PC-3 (cell line): ENCODE results near the gene NAGS. TPM values are rescaled to one million over a fixed set of nuclear protein-coding genes. Genes with fewer than 3 reads are reported as not detected.
A peak's percentile ranks its signal among the peaks of the same experiment; 100 is the strongest.

Experiments
- ATAC-seq: fragments of 200-7000 bp; cut with Tn5 transposase; 2 replicates; pipeline ENCODE4 v1.9.1; 2020; ENCODE audit warnings: mild to moderate bottlenecking, moderate library complexity
- Bru-seq: library from RNA; stranded (reverse); fragments of 400-500 nt; gene quantifications from one replicate; lab custom pipeline; 2021; lab: Mats Ljungman, UMichigan
- BruChase-seq, 2 experiments: library from RNA; stranded (reverse); fragments of 400-500 nt; gene quantifications; one replicate each; lab custom pipeline; 2021; lab: Mats Ljungman, UMichigan
- BruUV-seq: library from RNA; stranded (reverse); fragments of 400-500 nt; replicated peaks from 2 replicates; lab custom pipeline; 2021; lab: Mats Ljungman, UMichigan
- CTCF ChIA-PET: fragments of 300-600 bp; sonication (Branson Sonifier 250); formaldehyde crosslinking; loops from one replicate; lab custom pipeline; 2022; ENCODE audit warnings: antibody characterized with exemption; lab: Charles Lee
- POLR2A ChIA-PET: fragments of 300-600 bp; sonication (Branson Sonifier 250); formaldehyde crosslinking; loops from one replicate; lab custom pipeline; 2022; ENCODE audit warnings: antibody characterized with exemption; ENCODE audit not compliant: unreplicated experiment; lab: Charles Lee
- DNase-seq: peaks from one replicate; pipeline ENCODE4 v3.0.0-alpha.2; 2015
- H2AFZ ChIP-seq: fragments of 300-600 bp; sonication (generic); 2 replicates; pipeline ENCODE4 v1.6.0; 2016; ENCODE audit warnings: antibody characterized with exemption, low read length
- H3F3A ChIP-seq: fragments of 300-600 bp; sonication (generic); one replicate; pipeline ENCODE4 v1.6.0; 2017; ENCODE audit warnings: antibody characterized with exemption, low read length, control low read depth, mild to moderate bottlenecking; ENCODE audit not compliant: unreplicated experiment
- H3K27ac ChIP-seq: fragments of 300-600 bp; sonication (generic); 2 replicates; pipeline ENCODE4 v1.5.1; 2016; ENCODE audit warnings: mild to moderate bottlenecking, low read length
- H3K27me3 ChIP-seq: fragments of 300-600 bp; sonication (generic); 2 replicates; pipeline ENCODE4 v1.6.1; 2016; ENCODE audit warnings: low read length, mixed read lengths
- H3K36me3 ChIP-seq: fragments of 300-600 bp; sonication (generic); 2 replicates; pipeline ENCODE4 v1.6.1; 2016; ENCODE audit warnings: low read depth, mixed run types, low read length, mixed read lengths
- H3K4me1 ChIP-seq: fragments of 300-600 bp; sonication (generic); 2 replicates; pipeline ENCODE4 v1.5.1; 2016; ENCODE audit warnings: low read length; ENCODE audit not compliant: insufficient read depth
- H3K4me2 ChIP-seq: fragments of 300-600 bp; sonication (generic); 2 replicates; pipeline ENCODE4 v1.6.0; 2016; ENCODE audit warnings: low read length
- H3K4me3 ChIP-seq: fragments of 300-600 bp; sonication (generic); 2 replicates; pipeline ENCODE4 v1.5.1; 2016; ENCODE audit warnings: mild to moderate bottlenecking, low read length, mixed read lengths
- H3K79me2 ChIP-seq: fragments of 300-600 bp; sonication (generic); 2 replicates; pipeline ENCODE4 v1.6.1; 2017; ENCODE audit warnings: low read length, mixed read lengths
- H3K9ac ChIP-seq: fragments of 300-600 bp; sonication (generic); 2 replicates; pipeline ENCODE4 v1.6.0; 2016; ENCODE audit warnings: mild to moderate bottlenecking, low read length
- H3K9me2 ChIP-seq: fragments of 300-600 bp; sonication (generic); replicated peaks from 2 replicates; pipeline ENCODE4 v1.6.1; 2016; ENCODE audit warnings: mixed run types, low read length, mixed read lengths
- H3K9me3 ChIP-seq: fragments of 300-600 bp; sonication (generic); 2 replicates; pipeline ENCODE4 v1.6.1; 2016; ENCODE audit warnings: low read length, mixed read lengths
- H4K20me1 ChIP-seq: fragments of 300-600 bp; sonication (generic); 2 replicates; pipeline ENCODE4 v1.6.1; 2016; ENCODE audit warnings: low read length, mixed read lengths
- CTCF ChIP-seq: fragments of 300-600 bp; sonication (generic); conservative IDR thresholded peaks from 2 replicates; pipeline ENCODE4 v1.5.1; 2017; ENCODE audit warnings: antibody characterized with exemption, low read depth, mild to moderate bottlenecking, low read length
- EZH2 ChIP-seq: fragments of 300-600 bp; sonication (generic); IDR thresholded peaks from one replicate; pipeline ENCODE4 v1.6.1; 2017; ENCODE audit warnings: antibody characterized with exemption, mild to moderate bottlenecking, low read length; ENCODE audit not compliant: unreplicated experiment
- EZH2phosphoT487 ChIP-seq: fragments of 300-600 bp; sonication (generic); IDR thresholded peaks from 2 replicates; pipeline ENCODE4 v1.6.1; 2018; ENCODE audit warnings: mild to moderate bottlenecking, antibody characterized with exemption, low read length, borderline replicate concordance
- intact Hi-C: fragments of 100-400 bp; cut with micrococcal nuclease; formaldehyde crosslinking; loops from 2 replicates; pipeline ENCODE4 v1.9.0; 2023
- long read RNA-seq: library from polyadenylated mRNA; unstranded; transcript quantifications from one replicate; pipeline ENCODE4 v2.0.0, GENCODE V29; 2021; ENCODE audit not compliant: unreplicated experiment
- total RNA-seq: library from RNA; depleted of rRNA; stranded (reverse); fragments of >200 nt; gene quantifications from 2 replicates; pipeline ENCODE4 v1.2.3, GENCODE V29; 2014; rRNA removed

Gene NAGS, protein sequence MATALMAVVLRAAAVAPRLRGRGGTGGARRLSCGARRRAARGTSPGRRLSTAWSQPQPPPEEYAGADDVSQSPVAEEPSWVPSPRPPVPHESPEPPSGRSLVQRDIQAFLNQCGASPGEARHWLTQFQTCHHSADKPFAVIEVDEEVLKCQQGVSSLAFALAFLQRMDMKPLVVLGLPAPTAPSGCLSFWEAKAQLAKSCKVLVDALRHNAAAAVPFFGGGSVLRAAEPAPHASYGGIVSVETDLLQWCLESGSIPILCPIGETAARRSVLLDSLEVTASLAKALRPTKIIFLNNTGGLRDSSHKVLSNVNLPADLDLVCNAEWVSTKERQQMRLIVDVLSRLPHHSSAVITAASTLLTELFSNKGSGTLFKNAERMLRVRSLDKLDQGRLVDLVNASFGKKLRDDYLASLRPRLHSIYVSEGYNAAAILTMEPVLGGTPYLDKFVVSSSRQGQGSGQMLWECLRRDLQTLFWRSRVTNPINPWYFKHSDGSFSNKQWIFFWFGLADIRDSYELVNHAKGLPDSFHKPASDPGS
- total RNA-seq (13.5 and 14.3 TPM in 2 replicates), Bru-seq, nascent RNA (percentile 56 among the genes with signal in this experiment), BruChase-seq, experiment 1, labeled RNA remaining after a 6-hour chase (percentile 56 among the genes with signal in this experiment), BruChase-seq, experiment 2, labeled RNA remaining after a 2-hour chase (percentile 62 among the genes with signal in this experiment)
- long read RNA-seq, partial matches to known transcripts = 11 of 28 reads
- long read RNA-seq, other reads (novel, unspliced or antisense) = 13 of 28 reads

DNA sequence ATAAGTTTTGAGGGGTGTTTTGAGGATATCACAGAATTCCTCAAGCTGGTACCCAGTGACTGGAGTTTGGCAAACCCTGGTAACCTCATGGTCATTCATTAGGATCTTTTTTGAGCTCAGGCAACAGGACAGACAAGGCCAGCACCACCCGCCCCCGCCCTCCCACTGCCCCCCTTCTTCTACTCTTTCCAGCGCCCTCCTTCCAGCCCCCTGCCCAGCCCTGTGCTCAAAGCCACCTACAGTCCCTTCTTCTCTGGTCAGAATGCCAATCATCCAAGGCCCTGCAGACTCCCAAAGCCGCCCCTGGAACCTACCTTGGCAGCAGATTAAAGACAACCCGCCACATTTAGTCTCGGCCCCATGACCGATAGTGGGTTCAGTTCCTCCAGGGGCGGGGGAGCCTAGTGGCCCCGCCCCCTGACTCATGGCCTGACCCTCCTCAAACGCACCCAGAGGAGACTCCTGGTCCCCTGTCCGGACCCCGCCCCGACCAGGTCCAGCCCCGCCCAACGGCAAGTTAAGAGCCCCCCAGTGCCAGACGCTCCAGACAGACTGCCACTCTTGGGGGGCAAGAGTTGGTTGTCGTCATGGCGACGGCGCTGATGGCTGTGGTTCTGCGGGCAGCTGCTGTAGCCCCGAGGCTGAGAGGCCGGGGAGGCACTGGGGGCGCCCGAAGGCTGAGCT is at the start of gene NAGS:
TSS of gene NAGS (plus strand) at position 546 of the 684 bp plus-strand sequence. CDS start at position 588, 42 bp downstream.
- no peaks in the 10 kb centered on the region for H4K20me1 ChIP-seq
- peak within 1 kb of the TSS; percentile 63 for H2AFZ ChIP-seq
- peaks cover 14% of the 10 kb centered on the region; the same call in 1 of the 2 replicates for H3K79me2 ChIP-seq
- DNase-seq (peak; percentile 41), ATAC-seq (no peak)
- peak within 1 kb of the TSS; percentile 96 for H3K4me2 ChIP-seq
- intact Hi-C loops = no loop called here
- H3K4me3 ChIP-seq = peak within 1 kb of the TSS; percentile 83
- H3K9me2 ChIP-seq = no peaks in the 10 kb centered on the region
- H3K4me1 ChIP-seq = peaks cover 33% of the 10 kb centered on the region
- H3F3A ChIP-seq = peaks cover 4% of the 10 kb centered on the region
- no TSS peak for BruUV-seq
- H3K9me3 ChIP-seq = no peaks in the 10 kb centered on the region
- ChIA-PET CTCF (interaction anchor here (0.6 kb wide), 1 partner anchor 66 kb away, joined by 7 read pairs; no protein-coding TSS in a partner anchor), POLR2A (interaction anchor here (0.6 to 0.7 kb wide), 3 partner anchors 13 to 168 kb away, joined by 3 to 5 read pairs (median 4); no protein-coding TSS in a partner anchor)
- TF ChIP-seq EZH2phosphoT487 = no peak
- no peak for TF ChIP-seq CTCF
- TF ChIP-seq EZH2 = no peak
- peak within 1 kb of the TSS; percentile 66 for H3K27ac ChIP-seq
- no peaks in the 10 kb centered on the region for H3K27me3 ChIP-seq
- H3K36me3 ChIP-seq = peaks cover 7% of the 10 kb centered on the region; the same call in 1 of the 2 replicates
- peak within 1 kb of the TSS; percentile 74 for H3K9ac ChIP-seq

DNA sequence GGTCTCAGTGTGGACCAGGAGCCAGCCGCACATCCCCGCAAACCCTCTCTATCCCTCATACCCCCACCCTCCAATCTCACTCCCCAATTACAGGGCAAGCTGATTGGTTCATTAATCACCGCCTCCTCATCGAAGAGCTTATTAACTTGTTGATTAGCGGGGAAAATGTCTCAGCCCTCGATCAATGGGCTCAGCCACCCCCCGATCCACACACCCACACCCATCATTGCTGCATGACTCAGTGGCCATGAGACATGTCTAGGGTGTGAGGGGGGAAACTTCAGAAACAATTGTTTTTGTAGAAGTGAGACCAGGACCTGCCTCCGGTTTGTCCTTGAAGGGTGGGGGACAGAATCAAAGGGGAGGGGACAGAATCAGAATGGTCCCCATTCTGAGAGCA is 48.2 kb upstream of the NAGS start:
- Histone ChIP-seq H3K27ac (no peak overlapping the region), H4K20me1 (no peaks in the 10 kb centered on the region), H3K9ac (no peak overlapping the region), H3K36me3 (no peaks in the 10 kb centered on the region), H3K9me2 (no peaks in the 10 kb centered on the region), H2AFZ (no peak overlapping the region), H3K9me3 (no peaks in the 10 kb centered on the region), H3K79me2 (no peaks in the 10 kb centered on the region), H3K4me3 (no peak overlapping the region), H3K4me2 (no peak overlapping the region), H3K4me1 (no peaks in the 10 kb centered on the region), H3F3A (no peaks in the 10 kb centered on the region), H3K27me3 (no peaks in the 10 kb centered on the region)
- POLR2A ChIA-PET = no interaction called here
- BruUV-seq = no TSS peak
- TF ChIP-seq EZH2phosphoT487 = no peak
- TF ChIP-seq EZH2 = no peak
- no peak for TF ChIP-seq CTCF
- CTCF ChIA-PET = no interaction called here
- DNase-seq (no peak), ATAC-seq (no peak)
- intact Hi-C loops = no loop called here
